Panc1 (cell line): Measurements from ENCODE around the gene EPHX1.

Experiments used
- TF ChIP-seq, protein P1 (sequence below): fragments of 450-650 bp; IDR thresholded peaks from 2 replicates; pipeline ENCODE4 v1.5.1; 2017; ENCODE audit warnings: mild to moderate bottlenecking
- TF ChIP-seq, protein P2 (sequence below), 2 experiments: IDR thresholded peaks; 2 replicates each; pipeline ENCODE4 v1.6.1; 2011 to 2012; ENCODE audit warnings: low read depth in 2 of 2, control low read depth in 1 of 2, low read length in 1 of 2, mild to moderate bottlenecking in 1 of 2, moderate library complexity in 1 of 2; ENCODE audit not compliant: insufficient read depth in 1 of 2

DNA sequence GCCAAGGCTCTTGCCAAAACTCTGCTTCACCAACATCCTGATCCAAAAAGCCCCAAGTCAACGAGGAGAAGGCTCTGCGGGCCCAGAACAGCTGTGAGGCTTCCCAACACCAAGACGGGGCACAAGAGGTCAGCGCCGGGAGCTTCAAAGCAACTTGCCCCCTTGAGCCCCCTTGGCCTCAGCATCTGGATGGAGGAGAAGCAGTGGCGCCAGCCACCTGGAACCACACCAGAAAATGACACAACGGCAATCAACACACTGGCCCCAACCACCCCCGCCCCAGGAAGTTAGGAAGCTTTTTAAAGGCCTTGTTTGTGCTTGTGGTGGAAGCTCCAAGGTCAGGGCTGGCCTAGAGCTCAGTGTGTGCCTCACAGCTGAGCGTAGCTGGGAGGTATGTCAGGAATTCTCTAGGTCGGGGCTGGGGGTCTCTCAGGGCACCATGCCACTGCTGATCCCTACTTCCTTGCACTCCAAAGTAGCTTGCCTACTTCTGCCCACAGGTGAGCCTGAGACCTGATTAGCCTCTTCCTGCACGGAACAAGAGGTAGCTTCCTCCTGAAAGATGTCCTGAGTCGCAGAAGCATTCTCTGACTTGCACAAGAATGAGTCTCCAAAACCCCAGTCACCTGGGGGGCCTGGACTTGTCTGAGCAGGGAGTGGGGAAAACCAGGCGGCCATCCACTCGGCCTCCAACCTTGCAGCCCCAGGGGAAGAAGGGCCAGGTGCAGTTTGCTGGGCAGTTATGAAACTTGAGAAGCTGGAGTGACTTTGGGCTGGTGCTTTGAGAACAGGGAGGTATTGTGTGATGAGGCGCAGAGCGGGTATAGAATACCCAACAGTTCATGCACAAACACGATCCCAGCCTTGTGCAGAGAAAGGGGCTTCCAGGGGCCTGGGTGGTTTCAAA lies 42.0 kb upstream of the EPHX1 start:
- TF ChIP-seq, protein P1, sequence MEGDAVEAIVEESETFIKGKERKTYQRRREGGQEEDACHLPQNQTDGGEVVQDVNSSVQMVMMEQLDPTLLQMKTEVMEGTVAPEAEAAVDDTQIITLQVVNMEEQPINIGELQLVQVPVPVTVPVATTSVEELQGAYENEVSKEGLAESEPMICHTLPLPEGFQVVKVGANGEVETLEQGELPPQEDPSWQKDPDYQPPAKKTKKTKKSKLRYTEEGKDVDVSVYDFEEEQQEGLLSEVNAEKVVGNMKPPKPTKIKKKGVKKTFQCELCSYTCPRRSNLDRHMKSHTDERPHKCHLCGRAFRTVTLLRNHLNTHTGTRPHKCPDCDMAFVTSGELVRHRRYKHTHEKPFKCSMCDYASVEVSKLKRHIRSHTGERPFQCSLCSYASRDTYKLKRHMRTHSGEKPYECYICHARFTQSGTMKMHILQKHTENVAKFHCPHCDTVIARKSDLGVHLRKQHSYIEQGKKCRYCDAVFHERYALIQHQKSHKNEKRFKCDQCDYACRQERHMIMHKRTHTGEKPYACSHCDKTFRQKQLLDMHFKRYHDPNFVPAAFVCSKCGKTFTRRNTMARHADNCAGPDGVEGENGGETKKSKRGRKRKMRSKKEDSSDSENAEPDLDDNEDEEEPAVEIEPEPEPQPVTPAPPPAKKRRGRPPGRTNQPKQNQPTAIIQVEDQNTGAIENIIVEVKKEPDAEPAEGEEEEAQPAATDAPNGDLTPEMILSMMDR = no peak
- TF ChIP-seq, protein P2, sequence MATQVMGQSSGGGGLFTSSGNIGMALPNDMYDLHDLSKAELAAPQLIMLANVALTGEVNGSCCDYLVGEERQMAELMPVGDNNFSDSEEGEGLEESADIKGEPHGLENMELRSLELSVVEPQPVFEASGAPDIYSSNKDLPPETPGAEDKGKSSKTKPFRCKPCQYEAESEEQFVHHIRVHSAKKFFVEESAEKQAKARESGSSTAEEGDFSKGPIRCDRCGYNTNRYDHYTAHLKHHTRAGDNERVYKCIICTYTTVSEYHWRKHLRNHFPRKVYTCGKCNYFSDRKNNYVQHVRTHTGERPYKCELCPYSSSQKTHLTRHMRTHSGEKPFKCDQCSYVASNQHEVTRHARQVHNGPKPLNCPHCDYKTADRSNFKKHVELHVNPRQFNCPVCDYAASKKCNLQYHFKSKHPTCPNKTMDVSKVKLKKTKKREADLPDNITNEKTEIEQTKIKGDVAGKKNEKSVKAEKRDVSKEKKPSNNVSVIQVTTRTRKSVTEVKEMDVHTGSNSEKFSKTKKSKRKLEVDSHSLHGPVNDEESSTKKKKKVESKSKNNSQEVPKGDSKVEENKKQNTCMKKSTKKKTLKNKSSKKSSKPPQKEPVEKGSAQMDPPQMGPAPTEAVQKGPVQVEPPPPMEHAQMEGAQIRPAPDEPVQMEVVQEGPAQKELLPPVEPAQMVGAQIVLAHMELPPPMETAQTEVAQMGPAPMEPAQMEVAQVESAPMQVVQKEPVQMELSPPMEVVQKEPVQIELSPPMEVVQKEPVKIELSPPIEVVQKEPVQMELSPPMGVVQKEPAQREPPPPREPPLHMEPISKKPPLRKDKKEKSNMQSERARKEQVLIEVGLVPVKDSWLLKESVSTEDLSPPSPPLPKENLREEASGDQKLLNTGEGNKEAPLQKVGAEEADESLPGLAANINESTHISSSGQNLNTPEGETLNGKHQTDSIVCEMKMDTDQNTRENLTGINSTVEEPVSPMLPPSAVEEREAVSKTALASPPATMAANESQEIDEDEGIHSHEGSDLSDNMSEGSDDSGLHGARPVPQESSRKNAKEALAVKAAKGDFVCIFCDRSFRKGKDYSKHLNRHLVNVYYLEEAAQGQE (IDR thresholded peaks at IDR 0.05; ENCODE audit: insufficient read depth in 1 of 2, low read depth in 2 of 2, low read length in 1 of 2) = no peak
